BJ (cell line): ENCODE data around the gene PARVA. TPM values are rescaled to one million over a fixed set of nuclear protein-coding genes. Genes with fewer than 3 reads are reported as not detected.

ENCODE experiments used
- CTCF ChIA-PET: fragments of 350-600 bp; formaldehyde crosslinking; extraction: SDS; loops from one replicate; lab custom pipeline; 2021; ENCODE audit warnings: antibody characterized with exemption, inconsistent platforms; lab: Yijun Ruan, JAX
- POLR2A ChIA-PET: fragments of 300-600 bp; sonication (Branson Sonifier 250); formaldehyde crosslinking; extraction: SDS; loops from one replicate; lab custom pipeline; 2021; ENCODE audit warnings: antibody characterized with exemption; lab: Charles Lee
- DNase-seq: peaks from one replicate; pipeline ENCODE4 v3.0.0-alpha.2; 2011; ENCODE audit warnings: low read depth
- H3K27me3 ChIP-seq: 2 replicates; pipeline ENCODE4 v1.6.0; 2011; ENCODE audit warnings: low read length; ENCODE audit not compliant: control insufficient read depth, insufficient read depth
- H3K36me3 ChIP-seq: 2 replicates; pipeline ENCODE4 v1.5.1; 2011; ENCODE audit warnings: low read length; ENCODE audit not compliant: control insufficient read depth, insufficient read depth
- H3K4me3 ChIP-seq: 2 replicates; pipeline ENCODE4 v1.5.1; 2011; ENCODE audit warnings: low read depth, mild to moderate bottlenecking, control low read depth, low read length
- polyA plus RNA-seq: library from polyadenylated mRNA; depleted of rRNA; stranded (reverse); fragments of >200 nt; gene quantifications from 2 replicates; pipeline ENCODE4 v1.2.3, GENCODE V29; 2011
- TF ChIP-seq, protein P1 (sequence below): IDR thresholded peaks from 2 replicates; pipeline ENCODE4 v1.5.1; 2011; ENCODE audit warnings: low read depth, mild to moderate bottlenecking, control low read depth, inconsistent platforms, low read length, moderate library complexity; ENCODE audit not compliant: insufficient read depth

Gene PARVA
- polyA plus RNA-seq, 1 experiment, result 143 TPM

- no peak for DNase-seq
- TF ChIP-seq, protein P1, sequence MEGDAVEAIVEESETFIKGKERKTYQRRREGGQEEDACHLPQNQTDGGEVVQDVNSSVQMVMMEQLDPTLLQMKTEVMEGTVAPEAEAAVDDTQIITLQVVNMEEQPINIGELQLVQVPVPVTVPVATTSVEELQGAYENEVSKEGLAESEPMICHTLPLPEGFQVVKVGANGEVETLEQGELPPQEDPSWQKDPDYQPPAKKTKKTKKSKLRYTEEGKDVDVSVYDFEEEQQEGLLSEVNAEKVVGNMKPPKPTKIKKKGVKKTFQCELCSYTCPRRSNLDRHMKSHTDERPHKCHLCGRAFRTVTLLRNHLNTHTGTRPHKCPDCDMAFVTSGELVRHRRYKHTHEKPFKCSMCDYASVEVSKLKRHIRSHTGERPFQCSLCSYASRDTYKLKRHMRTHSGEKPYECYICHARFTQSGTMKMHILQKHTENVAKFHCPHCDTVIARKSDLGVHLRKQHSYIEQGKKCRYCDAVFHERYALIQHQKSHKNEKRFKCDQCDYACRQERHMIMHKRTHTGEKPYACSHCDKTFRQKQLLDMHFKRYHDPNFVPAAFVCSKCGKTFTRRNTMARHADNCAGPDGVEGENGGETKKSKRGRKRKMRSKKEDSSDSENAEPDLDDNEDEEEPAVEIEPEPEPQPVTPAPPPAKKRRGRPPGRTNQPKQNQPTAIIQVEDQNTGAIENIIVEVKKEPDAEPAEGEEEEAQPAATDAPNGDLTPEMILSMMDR, result no peak
- Histone ChIP-seq H3K4me3 (no peak overlapping the region), H3K36me3 (no peaks in the 10 kb centered on the region), H3K27me3 (no peaks in the 10 kb centered on the region)
- CTCF ChIA-PET, result interaction anchor here (0.6 to 1.2 kb wide), 6 partner anchors 9 to 558 kb away, joined by 3 to 4 read pairs (median 3); no protein-coding TSS in a partner anchor
- POLR2A ChIA-PET, result interaction anchor here (1.1 kb wide), 1 partner anchor 10 kb away, joined by 4 read pairs; no protein-coding TSS in a partner anchor
Observed at GRCh38 chr11:12420706-12421105, 43.3 kb downstream of the PARVA start.

DNA sequence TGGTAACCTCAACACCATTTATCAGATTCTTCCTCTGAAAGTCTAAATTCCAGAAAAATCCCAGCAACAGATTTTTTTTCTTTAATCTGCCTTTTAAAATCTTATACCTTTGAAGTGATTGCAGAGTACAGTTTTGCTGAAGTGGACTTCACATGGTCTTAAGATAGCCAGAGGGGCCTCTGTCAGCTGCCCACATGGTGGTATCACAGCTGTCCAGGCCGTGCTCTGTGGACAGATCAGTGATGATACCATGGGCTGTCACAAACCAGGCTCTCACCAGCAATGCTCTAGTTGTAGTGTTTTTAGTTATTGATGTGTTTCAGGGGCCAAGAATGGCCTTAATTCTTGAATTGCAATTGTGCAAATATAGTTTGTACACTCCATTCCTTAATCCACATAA lies 44.0 kb downstream of the PARVA start:
- TF ChIP-seq, protein P1, result no peak
- Histone ChIP-seq H3K4me3 (no peak overlapping the region), H3K36me3 (no peaks in the 10 kb centered on the region), H3K27me3 (no peaks in the 10 kb centered on the region)
- ChIA-PET CTCF (no interaction called here), POLR2A (no interaction called here)
- no peak for DNase-seq

DNA sequence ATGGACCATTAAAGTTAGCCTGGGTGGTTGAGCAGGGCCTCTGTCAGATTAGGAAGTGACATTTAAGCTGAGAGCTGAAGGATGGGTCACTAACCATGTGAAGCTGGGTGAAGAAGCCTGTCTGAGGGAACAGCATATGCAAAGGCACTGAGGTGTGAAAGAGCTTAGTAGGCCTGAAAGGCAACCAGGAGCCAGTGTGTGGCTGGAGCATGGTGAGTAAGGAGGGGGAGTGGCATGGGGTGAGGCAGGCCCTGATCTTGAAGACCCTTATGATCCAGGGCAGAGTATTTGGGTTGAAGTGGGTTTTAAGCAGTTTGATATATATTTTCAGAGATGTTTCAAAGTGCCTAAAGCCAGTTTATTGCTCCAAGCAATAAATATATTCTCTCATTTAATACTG lies 48.8 kb downstream of the PARVA start:
- TF ChIP-seq, protein P1, result no peak
- POLR2A ChIA-PET, result no interaction called here

DNA sequence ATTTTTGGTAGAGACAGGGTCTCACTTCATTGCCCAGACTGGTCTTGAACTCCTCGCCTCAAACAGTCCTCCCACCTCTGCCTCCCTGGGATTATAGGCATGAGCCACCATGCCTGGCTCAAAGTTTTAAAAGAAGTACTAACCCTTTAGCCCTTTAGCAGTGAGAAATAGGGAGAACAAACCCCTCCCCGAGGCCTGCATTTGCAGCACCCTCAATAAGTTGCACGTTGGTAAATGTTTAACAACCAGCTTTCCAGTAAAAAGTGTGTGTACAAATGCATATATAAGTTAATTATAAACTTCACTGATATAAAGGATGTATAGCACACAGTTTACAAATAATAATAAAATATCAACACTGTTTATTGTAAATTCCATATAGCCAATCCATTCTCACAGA lies 51.8 kb downstream of the PARVA start:
- CTCF ChIA-PET, result interaction anchor here (1.0 to 1.5 kb wide), 2 partner anchors 9 to 18 kb away, joined by 3 read pairs; no protein-coding TSS in a partner anchor
- Histone ChIP-seq H3K4me3 (no peak overlapping the region), H3K36me3 (peaks cover 5% of the 10 kb centered on the region), H3K27me3 (no peaks in the 10 kb centered on the region)
- TF ChIP-seq, protein P1, result no peak
- POLR2A ChIA-PET, result no interaction called here
- no peak for DNase-seq

More for the DNA sequence above, 48.8 kb downstream of the PARVA start:
- no peak overlapping the region for H3K4me3 ChIP-seq
- H3K36me3 ChIP-seq, result peaks cover 3% of the 10 kb centered on the region
- no peaks in the 10 kb centered on the region for H3K27me3 ChIP-seq
- CTCF ChIA-PET, result no interaction called here
- DNase-seq, result no peak

GRCh38 chr11:12430351-12430750 lies 53.0 kb downstream of the PARVA start:
- no peaks in the 10 kb centered on the region for H3K27me3 ChIP-seq
- peaks cover 5% of the 10 kb centered on the region for H3K36me3 ChIP-seq
- TF ChIP-seq, protein P1, result no peak
- no peak for DNase-seq
- POLR2A ChIA-PET, result interaction anchor here (0.9 kb wide), 2 partner anchors 10 to 12 kb away, joined by 4 read pairs; no protein-coding TSS in a partner anchor
- CTCF ChIA-PET, result interaction anchor here (0.7 to 1.5 kb wide), 5 partner anchors 10 to 68 kb away, joined by 3 to 4 read pairs (median 3); no protein-coding TSS in a partner anchor
- no peak overlapping the region for H3K4me3 ChIP-seq
